Measurements from ENCODE around the gene FANCG. TPM values are rescaled to one million over a fixed set of nuclear protein-coding genes. Genes with fewer than 3 reads are reported as not detected.

Gene FANCG
- 46.9 to 58.5 TPM (median 56.2 TPM) in 5 replicates for total RNA-seq (2022; extraction: Qiagen RNA extraction; ENCODE audit: low read depth)

GRCh38 chr9:35079426-35080341, at the start of gene FANCG:
TSS of gene FANCG (minus strand) at chr9:35079942. CDS start at chr9:35079524, 418 bp downstream.

GRCh38 chr9:35115680-35116538, 36.2 kb upstream of the FANCG start, which contains the start of gene ATOSB:
TSS of gene ATOSB (minus strand) at chr9:35115862. CDS start at chr9:35108274, 7,588 bp downstream.

GRCh38 chr9:35102769-35103659, 23.3 kb upstream of the FANCG start, which contains the start of gene STOML2:
TSS of gene STOML2 (minus strand) at chr9:35103131. CDS start at chr9:35103094, 37 bp downstream.

GRCh38 chr9:35096035-35096849, 16.5 kb upstream of the FANCG start, which contains the start of gene PIGO:
TSS of gene PIGO (minus strand) at chr9:35096591. CDS start at chr9:35095565, 1,026 bp downstream.

GRCh38 chr9:35072461-35073278, 7.1 kb downstream of the FANCG start, which contains the start of gene VCP:
TSS of gene VCP (minus strand) at chr9:35072625. CDS start at chr9:35072353, 272 bp downstream.

Other genes starting within 250 kb of the FANCG start
- 0.06 to 0.26 TPM (median 0.16 TPM) in 5 replicates for gene PHF24, start 121.7 kb downstream of the FANCG start, total RNA-seq (2022; extraction: Qiagen RNA extraction; ENCODE audit: low read depth)
- gene DNAJB5, start 90.2 kb downstream of the FANCG start, total RNA-seq (2022; extraction: Qiagen RNA extraction; ENCODE audit: low read depth) = 3.6 to 5.5 TPM (median 5.1 TPM) in 5 replicates
- 288 to 309 TPM (median 299 TPM) in 5 replicates for gene VCP, start 7.3 kb downstream of the FANCG start, total RNA-seq (2022; extraction: Qiagen RNA extraction; ENCODE audit: low read depth)
- gene PIGO, start 16.6 kb upstream of the FANCG start, total RNA-seq (2022; extraction: Qiagen RNA extraction; ENCODE audit: low read depth) = 37.3 to 53.4 TPM (median 48.5 TPM) in 5 replicates
- gene STOML2, start 23.2 kb upstream of the FANCG start, total RNA-seq (2022; extraction: Qiagen RNA extraction; ENCODE audit: low read depth) = 216 to 273 TPM (median 261 TPM) in 5 replicates
- 6.5 to 10.7 TPM (median 9.3 TPM) in 5 replicates for gene ATOSB, start 35.9 kb upstream of the FANCG start, total RNA-seq (2022; extraction: Qiagen RNA extraction; ENCODE audit: low read depth)
- gene UNC13B, start 82.1 kb upstream of the FANCG start, total RNA-seq (2022; extraction: Qiagen RNA extraction; ENCODE audit: low read depth) = 8.7 to 9.8 TPM (median 9.5 TPM) in 5 replicates

All from A549 treated with CpdA at 1 μM for 4 hours (cell line).